SK-N-MC (cell line): ENCODE data around the gene AGAP3.

Source experiments
- DNase-seq: peaks from one replicate; pipeline ENCODE4 v3.0.0-alpha.2; 2011; ENCODE audit warnings: low read depth, low spot score
- H3K27ac ChIP-seq: fragments of 200-600 bp; sonication (generic); 2 replicates; pipeline ENCODE4 v1.5.1; 2016; ENCODE audit warnings: mixed run types
- H3K36me3 ChIP-seq: fragments of 200-600 bp; sonication (generic); 2 replicates; pipeline ENCODE4 v1.6.1; 2017; ENCODE audit warnings: antibody characterized with exemption, low read length, mixed read lengths; ENCODE audit not compliant: insufficient read depth
- H3K4me3 ChIP-seq: fragments of 200-600 bp; sonication (generic); 2 replicates; pipeline ENCODE4 v1.5.1; 2016
- H3K9ac ChIP-seq: fragments of 200-600 bp; sonication (generic); 2 replicates; pipeline ENCODE4 v1.8.0; 2017; ENCODE audit warnings: mixed run types, mixed read lengths; ENCODE audit not compliant: insufficient read length
- H3K9me3 ChIP-seq: fragments of 200-600 bp; sonication (generic); 2 replicates; pipeline ENCODE4 v1.6.1; 2017; ENCODE audit warnings: low read depth, mild to moderate bottlenecking, antibody characterized with exemption, low read length, moderate library complexity, mixed read lengths
- EZH2 ChIP-seq: fragments of 200-600 bp; sonication (generic); IDR thresholded peaks from one replicate; pipeline ENCODE4 v1.6.1; 2017; ENCODE audit warnings: antibody characterized with exemption
- FOXP2 ChIP-seq: optimal IDR thresholded peaks from 2 replicates; pipeline ENCODE3; 2011; ENCODE audit warnings: mild to moderate bottlenecking, moderate library complexity; ENCODE audit not compliant: insufficient read depth; ENCODE audit errors: extremely low read length, control extremely low read depth
- POLR2AphosphoS5 ChIP-seq: IDR thresholded peaks from 2 replicates; pipeline ENCODE4 v1.6.1; 2012; ENCODE audit warnings: mild to moderate bottlenecking, low read depth, low read length, borderline replicate concordance

The AGAP3 gene

GRCh38 chr7:151093748-151094147, 7.5 kb downstream of the AGAP3 start:
- Histone ChIP-seq H3K9ac (no peak overlapping the region), H3K4me3 (no peak overlapping the region), H3K36me3 (no peaks in the 10 kb centered on the region; the same call in 1 of the 2 replicates), H3K9me3 (no peaks in the 10 kb centered on the region), H3K27ac (no peak overlapping the region)
- TF ChIP-seq EZH2, result no peak
- TF ChIP-seq POLR2AphosphoS5, result no peak
- TF ChIP-seq FOXP2, result no peak
- no peak for DNase-seq

GRCh38 chr7:151094675-151095074, 8.4 kb downstream of the AGAP3 start:
- no peaks in the 10 kb centered on the region for H3K9me3 ChIP-seq
- H3K27ac ChIP-seq, result no peak overlapping the region
- no peak overlapping the region for H3K9ac ChIP-seq
- no peaks in the 10 kb centered on the region; the same call in 1 of the 2 replicates for H3K36me3 ChIP-seq
- DNase-seq, result no peak
- TF ChIP-seq EZH2 (no peak), POLR2AphosphoS5 (no peak)
- no peak overlapping the region for H3K4me3 ChIP-seq

- Histone ChIP-seq H3K27ac (no peak overlapping the region), H3K4me3 (no peak overlapping the region), H3K9ac (no peak overlapping the region), H3K9me3 (no peaks in the 10 kb centered on the region), H3K36me3 (no peaks in the 10 kb centered on the region; the same call in 1 of the 2 replicates)
- no peak for DNase-seq
- TF ChIP-seq EZH2 (no peak), FOXP2 (no peak), POLR2AphosphoS5 (no peak)
These were observed 9.0 kb downstream of the AGAP3 start for GRCh38 chr7:151095123-151095797.

GRCh38 chr7:151095828-151096475, 9.7 kb downstream of the AGAP3 start:
- TF ChIP-seq FOXP2 (no peak), POLR2AphosphoS5 (no peak)
- no peaks in the 10 kb centered on the region; the same call in 1 of the 2 replicates for H3K36me3 ChIP-seq
- H3K9me3 ChIP-seq, result no peaks in the 10 kb centered on the region
- no peak overlapping the region for H3K27ac ChIP-seq
- H3K4me3 ChIP-seq, result no peak overlapping the region
- DNase-seq, result no peak
- no peak overlapping the region for H3K9ac ChIP-seq

- H3K36me3 ChIP-seq, result 0 out of 2 replicates have a peak, but pooled peaks cover 4% of the 10 kb centered on the region
These were observed 13.4 kb downstream of the AGAP3 start for GRCh38 chr7:151099486-151100211.

GRCh38 chr7:151100921-151101320, 14.6 kb downstream of the AGAP3 start:
- no peak for DNase-seq
- no peak overlapping the region for H3K9ac ChIP-seq
- H3K9me3 ChIP-seq, result no peaks in the 10 kb centered on the region
- TF ChIP-seq EZH2 (no peak), POLR2AphosphoS5 (no peak), FOXP2 (no peak)
- 0 out of 2 replicates have a peak, but pooled peaks cover 4% of the 10 kb centered on the region for H3K36me3 ChIP-seq
- no peak overlapping the region for H3K4me3 ChIP-seq
- H3K27ac ChIP-seq, result no peak overlapping the region

More at GRCh38 chr7:151099486-151100211, 13.4 kb downstream of the AGAP3 start:
- TF ChIP-seq POLR2AphosphoS5, result no peak
- TF ChIP-seq FOXP2, result no peak
- no peaks in the 10 kb centered on the region for H3K9me3 ChIP-seq
- no peak overlapping the region for H3K4me3 ChIP-seq
- H3K27ac ChIP-seq, result no peak overlapping the region
- H3K9ac ChIP-seq, result no peak overlapping the region
- no peak for DNase-seq

- H3K9me3 ChIP-seq, result no peaks in the 10 kb centered on the region
- TF ChIP-seq FOXP2 (no peak), POLR2AphosphoS5 (no peak), EZH2 (no peak)
- H3K9ac ChIP-seq, result no peak overlapping the region
- no peak overlapping the region for H3K4me3 ChIP-seq
- H3K36me3 ChIP-seq, result 0 out of 2 replicates have a peak, but pooled peaks cover 4% of the 10 kb centered on the region
- DNase-seq, result no peak
- no peak overlapping the region for H3K27ac ChIP-seq
These were observed 15.5 kb downstream of the AGAP3 start for GRCh38 chr7:151101621-151102396.

- H3K9me3 ChIP-seq, result no peaks in the 10 kb centered on the region
- H3K9ac ChIP-seq, result no peak overlapping the region
- TF ChIP-seq POLR2AphosphoS5, result no peak
- no peak for TF ChIP-seq EZH2
- no peak for TF ChIP-seq FOXP2
- no peak overlapping the region for H3K4me3 ChIP-seq
- 0 out of 2 replicates have a peak, but pooled peaks cover 4% of the 10 kb centered on the region for H3K36me3 ChIP-seq
- no peak for DNase-seq
- H3K27ac ChIP-seq, result no peak overlapping the region
These were observed 16.7 kb downstream of the AGAP3 start for GRCh38 chr7:151102991-151103390.
